GM13977 (cell line): Measurements from ENCODE around the gene ADAMTS6.

Experiments
- DNase-seq: peaks from one replicate; pipeline ENCODE4 v3.0.0; 2012; ENCODE audit warnings: low spot score
- in situ Hi-C: fragments of 300-500 bp; cut with MboI; formaldehyde crosslinking; loops from one replicate; pipeline ENCODE4 v1.12.0; 2022; ENCODE audit warnings: low sequenced_read_pairs, low pct_unique_long_range_greater_than_20kb, mixed read lengths, inconsistent platforms; ENCODE audit not compliant: unreplicated experiment
- TF ChIP-seq, protein P1 (sequence below): IDR thresholded peaks from 2 replicates; pipeline ENCODE4 v1.5.1; 2012; ENCODE audit warnings: mild to moderate bottlenecking, control low read depth; ENCODE audit not compliant: insufficient read depth; ENCODE audit errors: extremely low read depth, missing control alignments

Gene ADAMTS6

GRCh38 chr5:65481171-65481581 is 544 bp downstream of the ADAMTS6 start:
- in situ Hi-C loops: loop anchor here (10.0 to 25.0 kb wide), 4 partner anchors 394 to 844 kb away; no protein-coding TSS in a partner anchor
- DNase-seq: no peak
- TF ChIP-seq, protein P1, sequence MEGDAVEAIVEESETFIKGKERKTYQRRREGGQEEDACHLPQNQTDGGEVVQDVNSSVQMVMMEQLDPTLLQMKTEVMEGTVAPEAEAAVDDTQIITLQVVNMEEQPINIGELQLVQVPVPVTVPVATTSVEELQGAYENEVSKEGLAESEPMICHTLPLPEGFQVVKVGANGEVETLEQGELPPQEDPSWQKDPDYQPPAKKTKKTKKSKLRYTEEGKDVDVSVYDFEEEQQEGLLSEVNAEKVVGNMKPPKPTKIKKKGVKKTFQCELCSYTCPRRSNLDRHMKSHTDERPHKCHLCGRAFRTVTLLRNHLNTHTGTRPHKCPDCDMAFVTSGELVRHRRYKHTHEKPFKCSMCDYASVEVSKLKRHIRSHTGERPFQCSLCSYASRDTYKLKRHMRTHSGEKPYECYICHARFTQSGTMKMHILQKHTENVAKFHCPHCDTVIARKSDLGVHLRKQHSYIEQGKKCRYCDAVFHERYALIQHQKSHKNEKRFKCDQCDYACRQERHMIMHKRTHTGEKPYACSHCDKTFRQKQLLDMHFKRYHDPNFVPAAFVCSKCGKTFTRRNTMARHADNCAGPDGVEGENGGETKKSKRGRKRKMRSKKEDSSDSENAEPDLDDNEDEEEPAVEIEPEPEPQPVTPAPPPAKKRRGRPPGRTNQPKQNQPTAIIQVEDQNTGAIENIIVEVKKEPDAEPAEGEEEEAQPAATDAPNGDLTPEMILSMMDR: no peak

DNA sequence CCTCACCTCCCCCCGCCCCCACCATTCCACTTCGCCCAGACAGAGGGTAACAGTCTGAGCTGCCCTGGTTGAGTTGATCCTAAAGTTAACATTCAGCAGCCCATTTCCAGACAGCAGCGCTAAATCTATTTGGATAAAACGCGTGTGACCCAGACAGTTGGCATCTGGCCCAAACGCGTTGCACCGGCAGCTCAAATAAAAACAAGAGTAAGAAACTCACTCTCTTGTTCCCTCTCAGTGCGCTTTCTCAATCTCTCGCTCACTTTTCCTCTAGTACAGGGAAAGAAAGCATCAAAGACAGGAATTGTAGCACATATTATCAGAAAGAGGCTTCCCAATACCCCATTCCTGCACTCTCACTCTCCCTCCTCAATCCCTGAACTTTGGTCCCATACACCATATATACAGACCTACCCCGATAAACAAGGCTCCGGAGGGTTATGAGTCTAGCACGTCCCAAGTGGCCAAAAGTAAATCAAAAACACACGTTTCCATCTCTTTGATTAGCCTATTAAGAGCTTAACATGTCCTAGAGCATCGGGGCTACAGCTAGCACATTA is 1.3 kb downstream of the ADAMTS6 start:
- TF ChIP-seq, protein P1: no peak
- in situ Hi-C loops: loop anchor here (10.0 to 25.0 kb wide), 4 partner anchors 393 to 843 kb away; no protein-coding TSS in a partner anchor
- no peak for DNase-seq

GRCh38 chr5:65479527-65479926 is 2.2 kb downstream of the ADAMTS6 start:
- no peak for DNase-seq
- in situ Hi-C loops: loop anchor here (25.0 kb wide), 2 partner anchors 392 to 842 kb away; no protein-coding TSS in a partner anchor
- TF ChIP-seq, protein P1: no peak

DNA sequence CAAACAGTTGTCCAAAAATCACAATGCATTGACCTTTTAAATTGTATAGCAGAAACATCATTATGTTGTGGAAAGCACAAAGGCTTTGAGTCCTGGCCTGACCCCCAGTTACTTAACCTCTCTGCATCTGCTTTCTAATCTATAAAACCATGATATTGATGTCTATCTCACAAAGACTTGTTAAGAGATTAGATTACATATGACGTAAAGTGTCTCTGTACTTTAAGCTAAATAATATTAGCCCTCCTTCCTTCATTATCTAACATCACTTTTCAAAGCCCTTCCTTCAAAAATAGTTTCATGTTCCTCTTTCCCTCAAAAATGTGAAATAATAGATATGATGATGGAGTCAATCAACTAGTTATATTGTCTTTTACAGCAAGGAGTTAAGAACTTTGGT is 3.4 kb downstream of the ADAMTS6 start:
- TF ChIP-seq, protein P1: no peak
- in situ Hi-C loops: loop anchor here (25.0 kb wide), 2 partner anchors 391 to 841 kb away; no protein-coding TSS in a partner anchor

GRCh38 chr5:65475895-65476294 is 5.8 kb downstream of the ADAMTS6 start:
- in situ Hi-C loops: loop anchor here (25.0 kb wide), 2 partner anchors 389 to 839 kb away; no protein-coding TSS in a partner anchor
- DNase-seq: no peak
- TF ChIP-seq, protein P1: no peak

More for the DNA sequence above, 3.4 kb downstream of the ADAMTS6 start:
- no peak for DNase-seq

DNA sequence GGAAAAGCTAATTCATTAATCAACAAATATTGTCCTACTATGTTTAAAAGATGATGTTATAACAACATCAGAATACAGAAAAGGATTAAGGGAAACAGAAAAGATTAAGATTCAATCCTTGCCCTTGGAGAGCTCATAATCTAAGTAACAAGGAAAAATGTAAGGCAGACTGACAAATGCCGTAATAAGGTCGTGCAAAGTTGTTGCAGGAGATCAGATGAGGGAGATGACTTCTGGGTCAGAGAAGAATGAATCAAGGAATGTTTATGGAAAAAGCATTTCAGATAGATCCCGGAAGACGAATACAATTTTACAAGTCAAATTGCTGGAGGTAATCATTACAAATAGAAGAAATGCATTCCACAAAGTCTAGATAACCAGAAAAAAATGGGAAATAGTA is 6.4 kb downstream of the ADAMTS6 start:
- in situ Hi-C loops: loop anchor here (25.0 kb wide), 2 partner anchors 388 to 838 kb away; no protein-coding TSS in a partner anchor

More for the DNA sequence above, 6.4 kb downstream of the ADAMTS6 start:
- no peak for DNase-seq
- TF ChIP-seq, protein P1: no peak
